HG03097 (cell line): Measurements from ENCODE around the gene MAGI2.

Experiments
- ATAC-seq: cut with Tn5 transposase; IDR thresholded peaks from one replicate; pipeline ENCODE4 v1.9.1; 2021; ENCODE audit not compliant: unreplicated experiment, low FRiP score

Gene MAGI2

GRCh38 chr7:79317728-79318127 lies 135.7 kb downstream of the MAGI2 start:
- no peak for ATAC-seq

- ATAC-seq, result no peak
These were observed 141.4 kb downstream of the MAGI2 start for GRCh38 chr7:79312022-79312421.

- ATAC-seq, result no peak
These were observed 145.3 kb downstream of the MAGI2 start for GRCh38 chr7:79308192-79308591.

GRCh38 chr7:79307376-79307775 lies 146.1 kb downstream of the MAGI2 start:
- ATAC-seq, result no peak

- ATAC-seq, result no peak
These were observed 148.8 kb downstream of the MAGI2 start for GRCh38 chr7:79304711-79305110.

- no peak for ATAC-seq
These were observed 151.2 kb downstream of the MAGI2 start for GRCh38 chr7:79302293-79302692.

- ATAC-seq, result no peak
These were observed 152.0 kb downstream of the MAGI2 start for GRCh38 chr7:79301419-79301818.

- no peak for ATAC-seq
These were observed 152.9 kb downstream of the MAGI2 start for GRCh38 chr7:79300573-79300972.

GRCh38 chr7:79298145-79298760 lies 155.2 kb downstream of the MAGI2 start:
- no peak for ATAC-seq

- no peak for ATAC-seq
These were observed 156.7 kb downstream of the MAGI2 start for GRCh38 chr7:79296553-79297320.

GRCh38 chr7:79293655-79294142 lies 159.8 kb downstream of the MAGI2 start:
- ATAC-seq, result no peak

- no peak for ATAC-seq
These were observed 160.6 kb downstream of the MAGI2 start for GRCh38 chr7:79292834-79293233.

GRCh38 chr7:79291498-79291865 lies 162.0 kb downstream of the MAGI2 start:
- no peak for ATAC-seq

GRCh38 chr7:79290841-79291497 lies 162.5 kb downstream of the MAGI2 start:
- no peak for ATAC-seq

GRCh38 chr7:79290398-79290797 lies 163.1 kb downstream of the MAGI2 start:
- ATAC-seq, result no peak

- ATAC-seq, result no peak
These were observed 164.8 kb downstream of the MAGI2 start for GRCh38 chr7:79288655-79289054.

- ATAC-seq, result no peak
These were observed 165.5 kb downstream of the MAGI2 start for GRCh38 chr7:79287981-79288380.

- ATAC-seq, result no peak
These were observed 167.3 kb downstream of the MAGI2 start for GRCh38 chr7:79286181-79286580.

- no peak for ATAC-seq
These were observed 167.7 kb downstream of the MAGI2 start for GRCh38 chr7:79285756-79286155.

- ATAC-seq, result no peak
These were observed 169.3 kb downstream of the MAGI2 start for GRCh38 chr7:79284211-79284610.

GRCh38 chr7:79282882-79283602 lies 170.4 kb downstream of the MAGI2 start:
- ATAC-seq, result no peak
